Subcutaneous abdominal adipose tissue (tissue), 5 donors: ENCODE results near the gene BMS1.
"Not testable (repeated sequence)": the region's sequence is repeated elsewhere in the genome, so short reads cannot be mapped to it uniquely, and the experiment has no call there.

Source experiments
- H3K27ac ChIP-seq: one replicate; pipeline ENCODE4 v1.7.0; 2013; ENCODE audit warnings: low read depth, mild to moderate bottlenecking, inconsistent platforms, low read length, moderate library complexity
- H3K27me3 ChIP-seq, 5 donors: one replicate each; pipeline ENCODE4 v1.7.0; 2013; ENCODE audit warnings: low read length in 5 of 5, inconsistent platforms in 1 of 5; ENCODE audit not compliant: control insufficient read depth in 5 of 5, insufficient read depth in 4 of 5
- H3K36me3 ChIP-seq, 5 donors: one replicate each; pipeline ENCODE4 v1.7.0; 2013; ENCODE audit warnings: low read length in 5 of 5; ENCODE audit not compliant: control insufficient read depth in 5 of 5, insufficient read depth in 5 of 5
- H3K4me1 ChIP-seq, 5 donors: one replicate each; pipeline ENCODE4 v1.7.0; 2013; ENCODE audit warnings: low read length in 5 of 5, mild to moderate bottlenecking in 3 of 5, moderate library complexity in 1 of 5; ENCODE audit not compliant: control insufficient read depth in 5 of 5, insufficient read depth in 5 of 5
- H3K4me3 ChIP-seq, 5 donors: one replicate each; pipeline ENCODE4 v1.7.0; 2013; ENCODE audit warnings: low read length in 5 of 5, low read depth in 1 of 5
- H3K9ac ChIP-seq, 5 donors: one replicate each; pipeline ENCODE4 v1.7.0; 2013; ENCODE audit warnings: low read length in 5 of 5, mild to moderate bottlenecking in 4 of 5, moderate library complexity in 3 of 5
- H3K9me3 ChIP-seq, 5 donors: one replicate each; pipeline ENCODE4 v1.7.0; 2013; ENCODE audit warnings: low read length in 5 of 5; ENCODE audit not compliant: control insufficient read depth in 5 of 5
- donor health status: healthy.
- donor health status: healthy.
- donor health status: healthy.
- donor health status: healthy.
- donor health status: healthy.

The BMS1 gene

DNA sequence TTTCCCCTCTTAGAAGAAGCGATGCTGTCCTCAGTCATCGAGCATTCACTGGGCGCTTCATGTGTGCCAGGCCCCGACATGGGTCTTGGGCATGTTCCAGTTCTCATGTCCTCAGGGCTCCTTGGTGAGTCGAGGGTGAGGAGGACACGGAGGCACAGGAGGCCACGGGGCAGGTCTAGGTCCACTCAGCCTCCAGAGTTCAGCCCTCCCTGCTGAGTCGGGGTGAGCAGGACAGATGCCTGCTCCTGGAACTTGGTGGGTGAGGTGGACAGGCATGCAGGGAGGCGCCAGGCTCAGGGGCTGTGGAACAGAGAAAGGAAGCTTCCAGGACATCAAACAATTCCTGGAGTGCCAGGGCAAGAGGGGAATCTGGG, 87.4 kb downstream of the BMS1 start:
- no peaks in the 10 kb centered on the region for H3K9me3 ChIP-seq
- H3K36me3 ChIP-seq: no peaks in the 10 kb centered on the region
- H3K27me3 ChIP-seq: peaks cover 2 to 14% (median 13%) of the 10 kb centered on the region in 5 donors
- no peak overlapping the region for H3K9ac ChIP-seq
- no peak overlapping the region for H3K4me3 ChIP-seq
- peaks cover 2 to 40% (median 31%) of the 10 kb centered on the region in 5 donors for H3K4me1 ChIP-seq
- H3K27ac ChIP-seq: no peak overlapping the region

- Histone ChIP-seq H3K4me1 (peaks cover 8 to 50% (median 40%) of the 10 kb centered on the region in 5 donors), H3K4me3 (peak overlapping the region in 3 of 5 donors; percentile 11 to 38 (median 26))
- H3K27me3 ChIP-seq, H3K9ac ChIP-seq, H3K27ac ChIP-seq, H3K9me3 ChIP-seq, H3K36me3 ChIP-seq: not testable (repeated sequence)
These were observed 88.6 kb downstream of the BMS1 start for GRCh38 chr10:42871138-42871641.

DNA sequence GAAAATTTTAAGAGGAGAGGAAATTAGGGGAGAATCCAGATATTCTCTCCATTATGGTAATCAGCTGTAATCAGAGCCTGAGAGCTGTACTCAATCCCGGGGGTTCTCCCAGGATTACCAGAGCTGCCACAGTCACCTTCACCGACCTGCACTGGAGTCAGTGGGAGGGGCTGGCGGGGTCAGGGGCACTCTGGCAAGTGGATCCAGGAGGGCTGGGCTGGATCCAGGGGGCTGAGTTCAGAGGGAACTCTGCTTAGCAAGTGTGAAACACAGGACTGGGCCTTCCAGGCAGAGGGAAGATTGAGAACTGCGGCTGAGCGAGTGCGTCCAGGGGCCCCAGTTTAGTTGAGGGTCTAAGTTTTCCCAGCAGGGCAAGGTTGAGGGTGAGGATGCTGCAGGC, 89.2 kb downstream of the BMS1 start:
- Histone ChIP-seq H3K9ac (no peak overlapping the region), H3K9me3 (no peaks in the 10 kb centered on the region), H3K4me3 (peak overlapping the region in 1 of 5 donors; percentile 11), H3K4me1 (peaks cover 7 to 44% (median 34%) of the 10 kb centered on the region in 5 donors), H3K27me3 (peaks cover 0 to 3% (median 0%) of the 10 kb centered on the region in 5 donors), H3K36me3 (no peaks in the 10 kb centered on the region), H3K27ac (no peak overlapping the region)

GRCh38 chr10:42872865-42873435, 90.4 kb downstream of the BMS1 start:
- H3K27me3 ChIP-seq: peaks cover 0 to 3% (median 0%) of the 10 kb centered on the region in 5 donors
- peaks cover 7 to 42% (median 32%) of the 10 kb centered on the region in 5 donors for H3K4me1 ChIP-seq
- H3K9me3 ChIP-seq: no peaks in the 10 kb centered on the region
- H3K9ac ChIP-seq: no peak overlapping the region
- H3K36me3 ChIP-seq: no peaks in the 10 kb centered on the region
- H3K4me3 ChIP-seq: no peak overlapping the region
- no peak overlapping the region for H3K27ac ChIP-seq

DNA sequence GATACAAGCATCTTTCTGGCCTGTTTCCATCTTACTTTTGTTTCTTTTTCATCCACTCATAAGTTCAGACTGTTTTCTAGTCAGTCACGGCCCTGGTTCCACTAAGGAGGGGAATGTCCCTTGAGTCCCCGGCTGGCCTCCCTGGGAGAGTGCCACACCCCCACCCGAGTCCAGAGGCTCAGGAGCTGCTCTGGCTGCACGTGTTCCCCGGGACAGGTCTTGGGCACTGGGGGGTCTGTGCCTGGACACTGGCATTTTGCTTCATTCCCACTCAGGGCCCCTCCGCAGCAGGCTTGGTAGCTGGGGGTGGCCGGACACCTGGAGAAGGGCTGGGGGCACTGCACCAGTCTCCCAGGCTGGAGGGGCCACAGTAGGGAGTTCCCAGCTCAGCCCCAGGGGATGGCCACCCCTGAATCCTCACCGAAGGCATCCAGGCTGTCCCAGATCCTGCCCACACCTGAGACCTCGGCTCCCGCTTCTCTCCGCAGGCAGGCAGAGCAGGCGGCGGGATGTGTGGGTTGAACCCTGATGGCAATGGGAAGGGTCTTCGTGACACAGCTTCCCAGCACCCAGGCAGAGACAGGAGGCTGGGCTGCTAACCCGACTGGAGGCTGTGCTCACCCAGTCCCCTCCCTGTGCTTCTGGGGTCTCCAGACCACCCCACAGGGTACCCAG, 92.3 kb downstream of the BMS1 start:
- Histone ChIP-seq H3K4me3 (no peak overlapping the region), H3K9me3 (no peaks in the 10 kb centered on the region), H3K36me3 (no peaks in the 10 kb centered on the region), H3K9ac (no peak overlapping the region), H3K4me1 (peaks cover 7 to 42% (median 32%) of the 10 kb centered on the region in 5 donors), H3K27ac (no peak overlapping the region), H3K27me3 (peaks cover 0 to 3% (median 0%) of the 10 kb centered on the region in 5 donors)

- H3K4me3 ChIP-seq: no peak overlapping the region
- H3K9ac ChIP-seq: no peak overlapping the region
- H3K36me3 ChIP-seq: no peaks in the 10 kb centered on the region
- H3K27me3 ChIP-seq: peaks cover 0 to 6% (median 0%) of the 10 kb centered on the region in 5 donors
- no peaks in the 10 kb centered on the region for H3K9me3 ChIP-seq
- peaks cover 7 to 42% (median 32%) of the 10 kb centered on the region in 5 donors for H3K4me1 ChIP-seq
- no peak overlapping the region for H3K27ac ChIP-seq
These were observed 92.8 kb downstream of the BMS1 start for GRCh38 chr10:42875388-42875755.

DNA sequence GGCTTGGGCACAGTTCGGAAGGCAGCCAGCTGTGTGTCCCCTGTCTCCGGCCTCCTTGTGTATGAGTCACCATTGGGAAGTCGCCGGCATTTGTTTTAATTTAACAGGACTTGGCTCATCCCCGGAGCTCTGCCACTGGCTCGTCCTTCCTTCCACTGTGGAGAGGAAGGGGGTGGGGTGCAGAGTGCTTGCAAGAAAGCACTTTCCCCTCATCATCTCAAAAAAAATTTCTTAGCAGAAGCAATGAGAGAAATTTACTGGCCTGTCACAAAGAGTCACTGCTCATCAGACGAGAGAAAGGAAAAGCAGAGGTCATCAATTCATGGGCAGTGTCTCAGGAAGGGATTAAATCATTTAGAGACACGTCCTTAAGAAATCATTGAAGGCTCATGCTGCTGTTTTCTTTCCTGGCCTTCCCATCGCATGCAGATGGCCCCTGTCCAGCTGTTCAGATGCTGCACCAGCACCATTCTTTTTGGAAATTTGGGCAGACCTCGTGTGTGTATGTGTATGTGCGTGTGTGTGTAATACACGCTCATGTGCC, 93.3 kb downstream of the BMS1 start:
- H3K27me3 ChIP-seq: peaks cover 0 to 6% (median 0%) of the 10 kb centered on the region in 5 donors
- H3K4me1 ChIP-seq: peaks cover 7 to 39% (median 28%) of the 10 kb centered on the region in 5 donors
- no peaks in the 10 kb centered on the region for H3K36me3 ChIP-seq
- H3K4me3 ChIP-seq: no peak overlapping the region
- H3K27ac ChIP-seq: no peak overlapping the region
- H3K9ac ChIP-seq: peak overlapping the region in 1 of 5 donors; percentile 19
- no peaks in the 10 kb centered on the region for H3K9me3 ChIP-seq

- Histone ChIP-seq H3K9me3 (no peaks in the 10 kb centered on the region), H3K36me3 (no peaks in the 10 kb centered on the region), H3K27me3 (peaks cover 0 to 6% (median 0%) of the 10 kb centered on the region in 5 donors), H3K4me3 (no peak overlapping the region), H3K27ac (no peak overlapping the region), H3K4me1 (peaks cover 7 to 33% (median 22%) of the 10 kb centered on the region in 5 donors), H3K9ac (no peak overlapping the region)
These were observed 93.9 kb downstream of the BMS1 start for GRCh38 chr10:42876476-42876875.

DNA sequence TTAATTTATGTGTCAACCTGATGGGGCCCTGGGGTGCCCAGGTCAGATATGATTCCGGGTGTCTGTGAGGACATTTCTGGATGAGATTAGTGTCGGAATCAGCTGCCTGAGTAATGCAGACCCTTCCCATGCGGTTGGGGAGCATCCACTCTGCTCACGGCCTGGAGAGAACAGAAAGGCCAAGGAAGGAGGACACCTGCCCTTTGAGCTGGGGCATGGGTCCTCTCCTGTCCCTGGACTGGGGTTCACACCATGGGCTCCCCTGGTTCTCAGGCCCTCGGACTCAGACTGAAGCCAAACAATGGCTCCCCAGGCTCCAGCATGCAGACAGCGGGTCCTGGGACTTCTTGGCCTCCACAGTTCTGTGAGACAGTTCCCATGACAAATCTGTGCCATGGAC, 94.3 kb downstream of the BMS1 start:
- no peaks in the 10 kb centered on the region for H3K36me3 ChIP-seq
- peaks cover 7 to 28% (median 17%) of the 10 kb centered on the region in 5 donors for H3K4me1 ChIP-seq
- H3K4me3 ChIP-seq: no peak overlapping the region
- H3K9ac ChIP-seq: no peak overlapping the region
- H3K27me3 ChIP-seq: peaks cover 0 to 6% (median 0%) of the 10 kb centered on the region in 5 donors
- H3K27ac ChIP-seq: no peak overlapping the region
- peaks cover 0 to under 1% (median under 1%) of the 10 kb centered on the region in 5 donors for H3K9me3 ChIP-seq

DNA sequence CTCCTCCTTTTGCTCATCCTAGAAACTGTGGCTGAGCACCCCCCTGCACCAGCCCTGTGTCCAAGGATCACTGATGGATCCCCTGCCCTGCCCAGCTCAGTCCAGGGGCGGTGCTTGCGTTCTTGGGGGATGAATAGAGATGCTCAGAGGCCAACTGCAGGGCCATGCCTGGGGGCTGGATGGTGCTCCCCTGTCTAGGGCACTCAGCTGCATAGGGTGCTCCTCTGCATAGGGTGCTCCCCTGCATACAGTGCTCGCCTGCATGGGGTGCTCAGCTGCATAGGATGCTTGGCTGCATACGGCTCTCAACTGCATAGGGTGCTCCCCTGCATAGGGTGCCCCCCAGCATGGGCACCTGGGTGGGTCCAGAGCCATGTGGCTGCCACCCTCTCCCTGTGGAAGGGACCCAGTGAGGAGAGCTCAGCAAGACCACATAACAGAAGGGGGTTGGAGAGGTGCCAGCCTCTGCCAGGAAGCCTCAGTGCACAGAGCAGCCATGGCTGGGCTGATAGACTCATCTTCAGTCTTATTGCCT, 95.0 kb downstream of the BMS1 start:
- H3K9ac ChIP-seq: no peak overlapping the region
- peaks cover 7 to 23% (median 13%) of the 10 kb centered on the region in 5 donors for H3K4me1 ChIP-seq
- H3K27me3 ChIP-seq: peaks cover 0 to 6% (median 0%) of the 10 kb centered on the region in 5 donors
- no peak overlapping the region for H3K4me3 ChIP-seq
- H3K36me3 ChIP-seq: no peaks in the 10 kb centered on the region
- no peak overlapping the region for H3K27ac ChIP-seq
- peaks cover 3 to 7% (median 6%) of the 10 kb centered on the region in 5 donors for H3K9me3 ChIP-seq
